Astrocyte (in vitro differentiated cells and primary cell): ENCODE results near the gene TMEM33.
"Not testable (repeated sequence)": the region's sequence is repeated elsewhere in the genome, so short reads cannot be mapped to it uniquely, and the experiment has no call there.

Experiments
- EZH2 ChIP-seq: IDR thresholded peaks from 2 replicates; pipeline ENCODE4 v1.6.1; 2012; ENCODE audit warnings: mild to moderate bottlenecking, low read length, inconsistent platforms; ENCODE audit not compliant: insufficient read depth
- TF ChIP-seq, protein P1 (sequence below): IDR thresholded peaks from 2 replicates; pipeline ENCODE4 v1.5.1; 2011; ENCODE audit warnings: low read depth, mild to moderate bottlenecking, inconsistent platforms, low read length, moderate library complexity; ENCODE audit not compliant: insufficient read depth

DNA sequence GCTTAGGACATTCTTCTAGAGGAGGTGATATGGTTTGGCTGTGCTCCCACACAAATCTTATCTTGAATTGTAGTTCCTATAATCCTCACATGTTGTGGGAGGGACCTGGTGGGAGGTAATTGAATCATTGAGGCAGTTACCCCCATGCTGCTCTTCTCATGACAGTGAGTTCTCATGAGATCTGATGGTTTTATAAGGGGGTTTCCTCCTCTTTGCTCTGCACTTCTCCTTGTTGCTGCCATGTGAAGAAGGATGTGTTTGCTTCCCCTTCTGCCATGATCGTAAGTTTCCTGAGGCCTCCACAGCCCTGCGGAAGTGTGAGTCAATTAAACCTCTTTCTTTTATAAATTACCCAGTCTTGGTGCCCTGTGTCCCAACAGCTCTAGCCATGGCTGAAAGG lies 14.8 kb upstream of the TMEM33 start:
- TF ChIP-seq, protein P1, sequence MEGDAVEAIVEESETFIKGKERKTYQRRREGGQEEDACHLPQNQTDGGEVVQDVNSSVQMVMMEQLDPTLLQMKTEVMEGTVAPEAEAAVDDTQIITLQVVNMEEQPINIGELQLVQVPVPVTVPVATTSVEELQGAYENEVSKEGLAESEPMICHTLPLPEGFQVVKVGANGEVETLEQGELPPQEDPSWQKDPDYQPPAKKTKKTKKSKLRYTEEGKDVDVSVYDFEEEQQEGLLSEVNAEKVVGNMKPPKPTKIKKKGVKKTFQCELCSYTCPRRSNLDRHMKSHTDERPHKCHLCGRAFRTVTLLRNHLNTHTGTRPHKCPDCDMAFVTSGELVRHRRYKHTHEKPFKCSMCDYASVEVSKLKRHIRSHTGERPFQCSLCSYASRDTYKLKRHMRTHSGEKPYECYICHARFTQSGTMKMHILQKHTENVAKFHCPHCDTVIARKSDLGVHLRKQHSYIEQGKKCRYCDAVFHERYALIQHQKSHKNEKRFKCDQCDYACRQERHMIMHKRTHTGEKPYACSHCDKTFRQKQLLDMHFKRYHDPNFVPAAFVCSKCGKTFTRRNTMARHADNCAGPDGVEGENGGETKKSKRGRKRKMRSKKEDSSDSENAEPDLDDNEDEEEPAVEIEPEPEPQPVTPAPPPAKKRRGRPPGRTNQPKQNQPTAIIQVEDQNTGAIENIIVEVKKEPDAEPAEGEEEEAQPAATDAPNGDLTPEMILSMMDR = not testable (repeated sequence)
- TF ChIP-seq EZH2 = not testable (repeated sequence)
